Right lobe of liver (tissue), 4 donors: Measurements from ENCODE around the gene MACROD1.
"Not testable (repeated sequence)": the region's sequence is repeated elsewhere in the genome, so short reads cannot be mapped to it uniquely, and the experiment has no call there.

ENCODE experiments used
- CTCF ChIP-seq, 4 donors: fragments of 200-600 bp in 3 of 4; fragments of 450-650 bp in 1 of 4; IDR thresholded peaks; one replicate each; pipeline versions ENCODE4 v1.5.1 to v1.8.0; 2016 to 2022; ENCODE audit warnings: antibody characterized with exemption in 4 of 4, mild to moderate bottlenecking in 2 of 4
- POLR2A ChIP-seq: fragments of 450-650 bp; IDR thresholded peaks from one replicate; pipeline ENCODE4 v1.6.1; 2017; ENCODE audit warnings: antibody characterized with exemption, mild to moderate bottlenecking
- donor health status: DM: no; HTN: no; CAD: no.
- donor health status: DM: no; HTN: no; CAD: no.
- donor health status: DM: no; HTN: yes; CAD: no.

- TF ChIP-seq CTCF (IDR thresholded peaks at IDR 0.05); POLR2A: not testable (repeated sequence)
Measured at GRCh38 chr11:63963895-63964294, 202.0 kb downstream of the MACROD1 start.
